Lung microvascular endothelial cell (primary cell): ENCODE measurements around the gene RGS3. TPM values are rescaled to one million over a fixed set of nuclear protein-coding genes. Genes with fewer than 3 reads are reported as not detected.

ENCODE experiments used
- DNase-seq, 2 donors: peaks; one replicate each; pipeline versions ENCODE4 v3.0.0 to v3.0.0-alpha.2; 2010; ENCODE audit warnings: low read depth in 2 of 2
- total RNA-seq: library from RNA; depleted of rRNA; stranded (reverse); fragments of >200 nt; gene quantifications from 2 replicates; pipeline ENCODE4 v1.2.1, GENCODE V29; 2014

Gene RGS3
- total RNA-seq, 1 donor from 2014 or later = 126 TPM

DNA sequence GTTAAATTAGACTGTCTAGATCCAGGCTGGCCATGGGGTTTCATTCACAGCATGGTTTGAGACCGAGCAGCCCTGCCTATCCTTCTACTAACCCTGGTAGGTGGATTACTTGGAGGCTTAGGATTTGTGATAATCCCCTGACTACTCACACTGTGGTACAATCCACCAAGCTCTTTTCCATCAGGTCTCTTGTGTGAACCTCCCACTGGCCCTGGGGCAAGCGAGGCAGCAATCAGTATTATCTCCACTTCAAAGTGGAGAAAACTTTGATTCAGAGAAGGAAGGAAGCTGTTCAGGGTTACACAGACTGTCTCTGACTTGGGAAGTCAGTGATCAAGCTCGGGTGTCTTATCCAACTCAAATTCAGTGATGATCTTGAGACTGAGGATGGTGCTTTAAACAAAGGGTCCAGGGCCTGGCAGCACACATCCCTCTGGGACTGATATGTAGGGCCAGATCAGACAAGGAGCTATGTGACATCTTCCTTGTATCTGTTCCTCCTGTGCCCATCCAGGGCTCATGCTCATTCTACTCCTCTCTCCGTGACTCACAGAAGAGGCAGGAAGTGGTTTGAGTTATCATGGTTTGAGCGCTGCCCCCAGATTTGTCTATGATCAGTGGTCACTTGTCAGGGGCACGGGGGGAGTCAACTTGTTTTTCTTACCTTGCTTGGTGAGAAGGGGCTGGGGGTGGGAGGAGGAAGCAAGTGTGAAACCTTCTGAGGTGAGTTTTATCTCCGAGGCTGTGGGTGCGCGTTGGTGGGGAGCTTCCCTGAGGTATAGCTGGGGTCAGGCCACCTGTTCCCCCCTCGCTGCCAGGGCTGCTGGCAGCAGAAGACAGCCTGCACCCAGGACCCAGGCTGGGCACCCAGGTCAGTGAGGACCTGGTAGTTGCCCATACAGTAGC, 48.6 kb downstream of the RGS3 start:
- DNase-seq = peak in 1 of 2 donors; percentile 45

DNA sequence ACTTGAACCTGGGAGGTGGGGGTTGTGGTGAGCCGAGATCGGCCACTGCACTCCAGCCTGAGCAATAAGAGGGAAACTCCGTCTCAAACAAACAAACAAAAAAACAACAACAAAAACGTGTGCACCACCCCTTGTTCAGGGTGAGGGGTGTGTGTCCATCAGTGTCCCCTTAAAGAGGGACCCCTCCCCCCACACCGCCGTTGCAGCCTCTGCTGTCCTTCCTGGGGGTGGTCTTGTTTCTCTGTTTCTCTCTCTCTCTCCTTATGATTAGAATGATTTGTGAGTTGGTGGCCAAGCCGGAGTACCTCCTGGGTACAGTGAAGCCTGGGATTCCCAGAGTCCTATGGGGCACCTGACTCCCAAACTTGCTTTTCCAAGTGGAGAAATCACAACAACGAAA, 49.6 kb downstream of the RGS3 start:
- DNase-seq = no peak

DNA sequence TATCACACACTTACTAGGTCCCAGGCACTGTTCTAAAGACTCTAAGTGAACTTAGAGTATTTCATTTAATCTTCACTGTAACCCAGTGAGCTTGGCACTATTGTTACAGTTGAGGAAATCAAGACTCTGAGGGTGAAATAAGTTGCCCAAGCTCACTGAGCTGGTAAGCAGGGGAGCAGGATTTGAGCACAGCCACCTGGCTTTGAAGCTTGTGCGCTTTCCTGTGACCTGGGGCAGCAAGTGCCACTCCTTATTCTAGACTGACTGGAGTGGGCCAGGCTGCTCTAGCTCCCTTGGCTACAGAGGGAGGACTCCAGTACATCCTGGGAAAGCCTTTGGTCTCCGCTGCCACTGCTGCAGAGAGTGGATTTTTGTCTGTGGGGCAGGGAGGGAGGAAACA, 50.0 kb downstream of the RGS3 start:
- DNase-seq = no peak

DNA sequence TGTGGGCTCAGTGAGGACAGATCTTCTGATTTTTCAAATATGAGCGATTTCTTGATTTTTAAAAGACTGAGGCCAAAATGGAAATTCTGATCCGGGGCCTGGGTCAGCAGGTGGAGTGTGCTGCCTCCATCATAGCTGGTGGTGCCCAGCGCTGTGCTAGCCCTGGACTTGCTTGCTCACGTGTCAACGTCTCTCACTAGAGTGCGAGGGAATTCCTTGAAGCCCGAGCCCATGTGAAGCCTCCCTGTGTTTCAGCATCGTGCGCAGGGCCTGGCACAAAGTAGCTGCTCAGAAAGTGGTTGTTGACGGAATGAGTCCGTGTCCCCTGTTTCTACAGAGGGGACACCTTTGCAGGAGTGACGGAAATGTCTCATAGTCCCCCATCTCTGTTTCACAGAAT, 50.5 kb downstream of the RGS3 start:
- no peak for DNase-seq

DNA sequence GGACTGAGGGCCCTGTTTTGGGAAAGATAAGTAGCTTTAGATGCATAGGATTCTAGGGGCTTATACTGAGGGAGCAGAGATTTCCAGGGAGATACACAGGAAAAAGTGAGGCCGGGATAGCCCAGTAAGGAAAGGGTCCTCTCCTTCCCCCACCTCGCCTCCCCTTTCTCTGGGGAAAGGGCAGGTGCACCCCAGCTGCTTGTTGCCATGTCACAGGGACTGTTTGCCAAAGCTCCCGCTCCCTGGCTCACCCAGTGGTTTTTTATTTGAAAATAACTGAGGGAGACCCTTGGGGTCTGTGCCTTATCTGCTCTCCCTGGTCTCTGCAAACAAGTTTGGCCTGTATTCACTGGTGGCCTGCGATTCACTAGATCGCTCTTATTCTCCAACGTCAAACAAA, 51.2 kb downstream of the RGS3 start:
- DNase-seq = no peak

DNA sequence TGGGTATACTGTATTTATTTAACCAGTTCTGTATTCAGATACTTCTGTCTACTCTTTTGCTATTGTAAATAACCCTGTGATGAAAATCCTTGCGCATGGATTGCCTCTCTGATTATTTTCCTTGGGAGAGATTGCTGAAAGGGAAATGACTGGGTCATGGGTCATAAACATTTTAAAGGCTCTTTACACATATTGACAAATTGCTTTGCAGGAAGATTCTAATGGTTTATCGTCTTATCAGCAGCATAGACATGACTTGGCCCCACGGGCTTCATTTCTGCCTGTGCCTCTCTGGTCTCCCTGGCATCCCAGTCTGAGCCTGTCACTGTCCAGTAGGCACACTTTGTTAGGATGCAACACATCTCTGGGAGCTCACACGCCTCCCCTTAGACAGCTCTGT, 52.3 kb downstream of the RGS3 start:
- DNase-seq = peak in 1 of 2 donors; percentile 38

DNA sequence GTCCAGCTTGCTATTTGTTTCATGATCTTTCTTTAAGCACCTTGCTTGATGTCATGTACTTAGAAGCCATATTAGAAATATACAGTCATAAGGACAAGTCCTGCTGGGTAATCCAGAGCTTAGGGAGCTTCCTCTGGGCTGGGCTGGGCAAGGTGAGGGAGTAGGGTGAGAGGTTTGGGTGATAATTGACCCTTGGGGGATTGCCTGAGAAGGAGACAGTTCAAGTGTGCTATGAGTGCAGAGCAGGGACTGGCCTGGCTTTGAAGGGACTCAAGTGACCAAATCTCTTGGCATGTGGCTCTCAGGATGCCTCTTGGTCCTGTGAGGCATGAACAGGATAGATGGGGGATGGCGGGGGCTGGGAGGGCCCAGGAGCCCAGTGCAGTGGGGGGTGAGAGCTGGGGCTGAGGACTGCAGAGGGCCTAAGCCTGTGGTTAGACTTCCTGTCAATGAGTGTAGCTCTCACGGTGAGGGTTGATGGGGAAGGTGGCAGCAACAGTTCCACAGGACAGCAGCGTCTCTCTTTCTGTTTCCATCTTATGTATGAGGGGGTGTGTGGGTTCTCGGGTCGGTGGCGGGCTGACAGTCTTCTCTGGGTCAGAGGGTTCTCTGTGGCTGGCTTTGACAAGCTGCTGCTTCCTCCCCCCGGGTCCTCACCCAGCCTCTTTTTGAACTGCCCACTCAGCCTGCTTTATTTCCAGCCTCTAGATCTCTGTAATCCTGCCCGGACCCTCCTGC, 53.5 kb downstream of the RGS3 start:
- no peak for DNase-seq

DNA sequence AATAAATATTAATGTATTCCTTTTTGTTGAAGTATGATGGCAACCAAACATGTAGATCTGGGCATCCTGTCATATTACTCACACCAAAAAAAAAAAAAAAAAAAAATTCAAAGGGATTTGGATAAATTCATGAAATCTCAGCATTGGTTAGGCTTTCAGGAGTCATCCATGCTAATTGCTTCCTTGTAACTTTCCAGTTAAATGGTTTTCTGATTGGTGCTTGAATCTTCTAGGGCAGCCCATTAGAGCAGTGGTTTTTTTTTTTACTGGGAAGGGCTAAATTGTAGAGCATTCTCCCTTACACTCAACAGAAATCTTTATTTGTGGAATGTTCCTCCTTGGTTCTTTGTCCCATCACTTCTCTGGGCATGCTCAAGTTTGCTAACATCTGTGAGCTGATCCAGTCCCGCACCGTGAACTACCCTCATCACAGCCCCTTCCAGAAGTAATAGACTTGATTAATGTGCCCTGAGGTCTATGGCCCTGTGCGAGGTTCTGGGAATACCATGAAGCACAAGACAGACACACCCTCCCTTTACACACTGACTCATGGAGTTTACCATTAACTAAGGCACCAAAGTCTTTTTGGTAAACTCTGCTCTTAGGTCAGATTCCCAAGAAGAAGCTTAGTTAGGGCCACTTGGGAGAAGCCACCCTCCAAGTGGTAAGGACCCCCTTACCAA, 56.0 kb downstream of the RGS3 start:
- peak in 1 of 2 donors; percentile 73 for DNase-seq

DNA sequence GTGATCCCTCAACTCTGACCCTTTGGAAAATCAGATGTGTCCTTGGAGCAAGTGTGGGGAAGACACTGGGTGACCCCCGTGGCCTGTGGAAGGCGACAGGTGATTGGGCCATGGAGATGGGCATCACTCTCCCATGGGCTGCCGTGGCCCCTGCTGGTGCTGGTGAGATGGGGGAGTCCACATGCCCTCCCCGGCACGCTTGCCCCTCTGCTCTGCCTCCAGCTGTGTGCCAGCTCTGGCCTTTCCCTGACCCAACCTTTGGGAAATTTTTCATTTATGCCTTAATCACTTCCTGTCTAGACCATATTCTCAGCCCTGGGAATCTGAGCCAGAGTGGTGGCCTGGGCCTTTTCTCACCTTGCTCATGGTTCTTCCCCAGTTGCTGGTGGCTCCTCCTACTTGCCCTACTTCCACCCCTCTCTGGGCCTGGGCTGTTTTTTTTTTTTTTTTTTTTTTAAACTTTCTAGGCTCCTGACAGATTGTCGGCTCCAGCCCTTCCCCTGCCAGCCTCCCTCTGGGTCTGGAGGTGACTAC, 56.6 kb downstream of the RGS3 start:
- DNase-seq = peak; percentile 62 to 92

DNA sequence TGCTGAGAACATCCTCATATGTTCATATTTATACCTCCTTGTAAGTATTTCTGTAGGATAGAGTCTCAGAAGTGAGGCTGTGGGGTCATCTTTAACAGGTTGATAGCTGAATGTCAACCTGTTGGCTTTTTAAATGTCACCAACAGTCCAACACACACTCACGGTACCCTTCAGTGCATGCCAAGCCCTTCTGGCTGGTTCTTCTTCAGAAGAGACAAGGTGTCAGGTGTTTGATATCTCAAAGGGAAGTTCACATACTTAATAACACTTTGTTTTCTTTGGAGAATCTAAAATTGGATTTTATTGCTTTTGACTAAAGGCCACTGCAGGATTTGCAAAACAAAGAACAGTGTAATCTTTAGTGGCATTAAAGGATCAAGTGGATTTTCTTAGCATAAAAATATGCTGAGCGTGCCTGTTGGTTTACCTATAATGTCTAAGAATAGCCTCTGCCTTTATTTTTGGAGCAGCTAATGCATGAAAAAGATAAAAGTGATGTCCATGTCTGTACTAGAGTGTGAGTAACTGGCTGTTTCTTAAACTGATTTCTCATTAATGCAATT, 58.2 kb downstream of the RGS3 start:
- no peak for DNase-seq

DNA sequence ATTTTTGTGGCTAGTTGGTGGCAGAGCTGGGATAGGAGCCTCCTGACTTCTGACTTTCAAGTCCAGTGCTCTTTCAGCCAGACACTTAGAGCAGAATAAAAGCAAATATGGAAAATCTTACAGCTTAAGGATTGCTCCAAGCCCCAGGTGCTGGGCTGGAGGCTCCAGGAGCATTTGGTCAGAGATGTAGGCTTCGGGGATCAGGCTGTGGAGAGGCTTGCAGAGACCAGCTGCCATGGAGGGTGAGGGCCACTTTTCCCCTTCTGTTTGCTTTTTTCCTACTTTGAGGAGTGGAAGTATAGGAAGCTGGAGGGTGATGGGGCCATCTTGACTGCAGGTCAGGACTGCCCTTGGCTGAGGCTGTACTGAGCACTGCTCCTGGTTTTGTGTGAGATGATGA, 58.9 kb downstream of the RGS3 start:
- no peak for DNase-seq

DNA sequence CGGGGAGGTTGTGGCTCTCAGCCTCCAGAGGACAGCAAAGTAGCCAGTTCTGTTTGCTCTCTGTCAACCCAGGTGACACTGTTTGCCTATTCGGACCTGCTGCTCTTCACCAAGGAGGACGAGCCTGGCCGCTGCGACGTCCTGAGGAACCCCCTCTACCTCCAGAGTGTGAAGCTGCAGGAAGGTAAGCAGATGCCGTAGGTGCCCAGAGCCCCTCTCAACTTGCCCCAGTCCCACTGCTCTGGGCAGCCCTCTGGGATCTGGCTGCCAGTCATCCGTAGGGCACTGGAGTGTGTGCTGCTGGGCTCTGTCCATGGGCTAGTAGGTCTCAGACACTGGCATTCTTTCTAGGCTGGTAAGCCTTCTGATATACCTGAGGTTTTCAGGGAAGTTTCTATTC, 59.3 kb downstream of the RGS3 start:
- DNase-seq = no peak

DNA sequence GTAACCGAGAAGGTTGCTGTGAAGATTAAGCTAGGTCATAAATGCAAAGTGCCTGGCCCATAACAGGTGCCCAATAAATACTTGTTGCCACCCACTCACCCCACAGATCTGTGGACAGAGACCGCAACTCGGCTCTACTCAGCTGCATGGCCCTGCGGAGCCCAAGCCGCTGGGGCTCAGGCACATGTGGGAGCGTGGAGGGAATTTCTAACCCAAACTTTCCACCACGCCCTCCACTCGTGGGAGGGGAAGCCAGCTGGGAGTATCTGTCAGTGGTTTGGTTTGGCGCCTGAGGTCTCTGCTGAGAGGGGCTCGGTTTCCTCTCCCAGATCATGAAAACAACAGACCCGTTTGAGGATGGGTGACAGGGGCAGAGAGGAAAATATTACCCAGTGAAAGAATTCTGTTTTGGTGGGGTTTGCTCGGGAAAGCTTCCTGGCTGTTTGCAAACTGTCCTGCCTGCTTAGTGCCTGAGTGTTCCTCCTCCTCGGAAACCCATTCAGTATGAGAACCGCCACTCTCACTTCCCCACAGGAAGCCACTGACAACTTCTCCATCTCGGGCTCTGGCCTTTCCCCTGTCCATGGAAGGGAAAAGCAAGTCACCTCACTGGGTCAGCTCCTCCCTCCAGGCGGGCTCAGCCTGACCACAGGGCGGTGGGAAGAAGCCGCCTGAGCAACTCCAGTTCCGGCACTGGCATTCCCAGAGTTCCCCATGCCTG, 60.1 kb downstream of the RGS3 start:
- DNase-seq = peak; percentile 76 to 94

DNA sequence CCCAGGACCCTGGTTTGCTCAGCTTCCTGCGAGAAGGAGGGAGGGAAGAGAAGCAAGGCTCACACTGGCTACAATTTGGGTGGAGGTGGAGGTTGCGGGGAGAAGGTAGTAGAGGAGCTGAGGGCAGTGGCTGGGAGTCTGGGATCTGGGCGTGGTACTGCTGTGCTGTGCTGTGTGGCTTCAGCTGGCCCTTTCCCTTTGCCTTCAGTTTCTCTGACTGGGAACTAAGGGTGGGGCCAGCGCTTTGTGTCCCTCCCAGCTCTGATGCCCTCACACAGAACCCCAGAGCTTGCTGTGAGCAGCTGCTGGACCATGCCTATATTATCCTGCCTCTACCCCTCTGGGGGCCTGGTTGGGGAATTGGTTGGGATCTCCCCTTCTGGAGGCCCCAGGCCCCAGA, 60.9 kb downstream of the RGS3 start:
- DNase-seq = no peak

DNA sequence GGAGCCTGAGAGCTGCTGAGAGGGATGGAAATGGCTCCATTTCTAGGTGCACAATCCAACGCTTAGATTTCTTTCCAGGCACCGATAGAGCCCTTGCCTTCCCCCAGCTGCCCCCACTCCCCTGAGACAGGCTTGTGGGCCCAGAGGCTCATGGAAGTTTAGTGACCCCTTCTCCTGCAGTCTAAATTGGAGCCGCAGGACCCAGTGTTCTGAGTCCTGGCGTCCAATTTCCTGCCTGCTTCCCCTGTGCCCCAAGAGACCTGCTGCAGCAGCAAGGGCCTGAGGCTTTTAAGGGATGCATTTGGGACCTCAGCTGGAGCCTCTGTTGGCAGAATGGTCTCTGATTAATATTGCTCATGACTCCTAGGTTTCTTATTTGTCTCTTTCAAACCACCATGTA, 61.7 kb downstream of the RGS3 start:
- no peak for DNase-seq

DNA sequence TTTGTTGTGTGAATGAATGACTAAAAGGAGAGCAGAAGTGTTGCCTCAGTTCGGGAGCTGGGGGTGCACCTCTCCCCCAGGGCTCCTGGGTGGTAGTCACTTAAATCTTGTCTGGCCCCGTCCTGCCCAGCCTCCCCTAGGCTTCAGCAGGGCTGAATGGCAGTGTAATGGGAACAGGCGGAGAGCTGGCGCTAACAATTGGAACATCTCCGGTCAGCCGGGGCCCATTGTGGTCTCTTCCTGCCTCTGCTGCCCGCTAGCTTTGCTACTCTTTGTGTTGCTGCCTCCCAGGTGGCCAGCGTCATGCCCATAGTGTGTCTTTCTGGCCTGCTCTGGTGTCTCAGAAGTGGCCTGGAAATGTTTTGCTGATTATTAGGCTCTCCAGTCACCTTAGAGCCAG, 62.3 kb downstream of the RGS3 start:
- peak; percentile 46 to 77 for DNase-seq

DNA sequence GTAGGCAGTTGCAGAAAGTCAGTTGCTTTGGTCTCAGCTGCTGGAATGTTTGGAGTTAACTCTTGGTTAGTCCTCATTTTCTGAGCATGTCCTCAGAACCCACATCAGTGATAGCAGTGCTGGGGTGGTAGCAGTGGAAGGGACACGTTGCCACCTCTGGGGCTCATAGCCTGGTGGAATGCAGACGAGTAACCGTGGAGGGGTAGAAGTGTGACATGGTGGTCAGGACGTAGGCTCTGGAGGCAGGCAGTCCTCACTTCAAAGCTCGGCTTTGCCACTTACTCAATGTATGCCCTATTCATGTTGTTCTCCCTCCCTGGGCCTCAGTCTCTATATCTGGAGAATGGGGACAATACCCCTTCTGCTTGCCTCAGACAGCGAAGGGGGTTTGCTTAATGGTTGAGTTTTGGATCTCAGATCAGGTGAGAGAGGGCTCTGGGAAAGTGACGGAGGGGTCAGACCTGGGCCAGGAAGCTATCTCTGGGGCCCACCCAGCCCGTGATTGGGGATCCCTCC, 62.8 kb downstream of the RGS3 start:
- no peak for DNase-seq

DNA sequence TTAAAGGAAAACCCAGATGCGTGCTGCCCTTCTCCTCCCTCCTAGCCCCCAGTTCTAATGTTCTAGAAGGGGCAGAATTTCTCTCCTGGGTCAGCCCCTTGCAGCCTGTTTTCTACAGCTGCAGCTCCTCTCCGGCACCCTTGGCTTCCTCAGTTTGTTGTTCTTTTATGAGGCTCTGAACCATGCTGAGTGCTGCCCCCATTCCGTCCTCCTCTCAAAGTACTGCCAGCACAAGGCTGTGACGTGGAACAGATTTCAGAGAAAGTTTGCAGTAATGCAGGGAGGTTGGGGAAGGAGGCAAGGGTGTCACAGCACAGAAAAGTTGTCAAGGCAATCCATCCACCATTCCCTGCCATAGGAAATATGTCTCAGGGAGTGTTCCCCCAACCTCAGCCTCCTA, 63.3 kb downstream of the RGS3 start:
- DNase-seq = no peak

DNA sequence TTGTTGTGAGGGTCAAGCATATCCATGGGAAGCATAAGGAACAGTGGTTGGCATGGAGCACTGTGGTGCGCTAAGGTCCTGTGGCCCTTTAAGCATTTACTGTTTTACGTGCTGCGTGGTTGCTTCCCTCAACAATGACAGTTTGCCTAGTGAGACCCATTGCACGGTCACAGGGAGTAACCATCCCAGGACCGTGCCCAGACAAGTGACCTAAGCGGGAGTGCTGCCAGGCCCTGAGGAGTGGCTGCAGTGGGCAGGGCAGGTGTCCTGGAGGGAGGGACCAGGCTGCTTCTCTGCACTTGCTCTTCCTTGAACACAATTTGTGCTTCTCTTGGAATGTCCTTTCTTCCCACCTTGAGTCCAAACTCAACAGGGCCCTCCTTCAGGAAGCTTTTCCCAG, 64.6 kb downstream of the RGS3 start:
- no peak for DNase-seq

DNA sequence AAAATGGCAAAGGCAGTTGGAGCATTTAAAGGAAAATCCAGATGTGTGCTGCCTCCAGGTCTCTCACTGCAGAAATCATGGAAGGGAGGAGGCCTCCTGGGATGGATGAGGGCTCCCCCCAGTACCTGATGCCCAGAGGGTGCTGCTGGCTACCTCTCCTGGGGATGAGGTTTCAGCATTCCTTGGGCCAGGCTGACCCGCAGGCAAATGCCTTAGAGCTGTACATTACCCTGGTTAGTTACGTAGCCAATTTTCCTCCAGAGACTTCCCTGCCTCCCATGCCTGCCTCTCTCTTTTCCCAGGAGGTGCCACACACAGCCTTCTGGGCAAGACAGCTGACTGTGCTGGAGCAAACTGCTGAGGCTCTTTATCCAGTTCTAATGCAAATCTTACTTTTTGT, 65.3 kb downstream of the RGS3 start:
- no peak for DNase-seq
